ENCODE results near the gene GABRG3.

Gene GABRG3

DNA sequence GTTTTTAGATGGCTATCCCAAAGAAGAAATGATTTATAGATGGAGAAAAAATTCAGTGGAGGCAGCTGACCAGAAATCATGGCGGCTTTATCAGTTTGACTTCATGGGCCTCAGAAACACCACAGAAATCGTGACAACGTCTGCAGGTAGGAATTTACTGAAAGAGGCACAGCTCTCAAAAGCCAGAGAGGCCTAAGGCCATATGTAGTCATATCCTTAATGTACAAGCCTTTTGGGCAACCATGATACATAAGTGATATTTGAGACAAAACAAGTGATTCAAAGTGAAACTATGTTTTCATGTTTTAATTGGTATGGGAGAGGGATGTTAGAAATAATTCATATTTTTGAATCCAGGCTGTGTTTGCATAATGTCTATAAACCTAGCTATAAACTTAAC lies 509.7 kb downstream of the GABRG3 start:
- Histone ChIP-seq H3K9ac (no peak overlapping the region), H3K27ac (no peak overlapping the region), H2AFZ (ENCODE audit: low read depth) (no peak overlapping the region), H3K4me3 (IDR thresholded peaks at IDR 0.05; ENCODE audit: insufficient read depth, low read depth, low read length) (no peak overlapping the region), H3K4me2 (no peak overlapping the region), H3K36me3 (ENCODE audit: insufficient read depth) (no peaks in the 10 kb centered on the region), H3K27me3 (ENCODE audit: insufficient read depth, low read depth) (no peaks in the 10 kb centered on the region), H4K20me1 (ENCODE audit: insufficient read depth) (no peaks in the 10 kb centered on the region), H3K4me1 (ENCODE audit: low read depth, poor library complexity, severe bottlenecking) (no peaks in the 10 kb centered on the region), H3K79me2 (ENCODE audit: insufficient read depth, low read depth) (no peaks in the 10 kb centered on the region)
- TF ChIP-seq, protein P1, sequence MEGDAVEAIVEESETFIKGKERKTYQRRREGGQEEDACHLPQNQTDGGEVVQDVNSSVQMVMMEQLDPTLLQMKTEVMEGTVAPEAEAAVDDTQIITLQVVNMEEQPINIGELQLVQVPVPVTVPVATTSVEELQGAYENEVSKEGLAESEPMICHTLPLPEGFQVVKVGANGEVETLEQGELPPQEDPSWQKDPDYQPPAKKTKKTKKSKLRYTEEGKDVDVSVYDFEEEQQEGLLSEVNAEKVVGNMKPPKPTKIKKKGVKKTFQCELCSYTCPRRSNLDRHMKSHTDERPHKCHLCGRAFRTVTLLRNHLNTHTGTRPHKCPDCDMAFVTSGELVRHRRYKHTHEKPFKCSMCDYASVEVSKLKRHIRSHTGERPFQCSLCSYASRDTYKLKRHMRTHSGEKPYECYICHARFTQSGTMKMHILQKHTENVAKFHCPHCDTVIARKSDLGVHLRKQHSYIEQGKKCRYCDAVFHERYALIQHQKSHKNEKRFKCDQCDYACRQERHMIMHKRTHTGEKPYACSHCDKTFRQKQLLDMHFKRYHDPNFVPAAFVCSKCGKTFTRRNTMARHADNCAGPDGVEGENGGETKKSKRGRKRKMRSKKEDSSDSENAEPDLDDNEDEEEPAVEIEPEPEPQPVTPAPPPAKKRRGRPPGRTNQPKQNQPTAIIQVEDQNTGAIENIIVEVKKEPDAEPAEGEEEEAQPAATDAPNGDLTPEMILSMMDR (conservative IDR thresholded peaks at IDR 0.05; ENCODE audit: low read depth, low read length): no peak

GRCh38 chr15:27481768-27482167 lies 510.8 kb downstream of the GABRG3 start:
- no peaks in the 10 kb centered on the region for H3K27me3 ChIP-seq (ENCODE audit: insufficient read depth, low read depth)
- no peak overlapping the region for H3K4me3 ChIP-seq (IDR thresholded peaks at IDR 0.05; ENCODE audit: insufficient read depth, low read depth, low read length)
- H3K27ac ChIP-seq: no peak overlapping the region
- H4K20me1 ChIP-seq (ENCODE audit: insufficient read depth): no peaks in the 10 kb centered on the region
- H3K9ac ChIP-seq: no peak overlapping the region
- TF ChIP-seq, protein P1 (conservative IDR thresholded peaks at IDR 0.05; ENCODE audit: low read depth, low read length): no peak
- H3K36me3 ChIP-seq (ENCODE audit: insufficient read depth): no peaks in the 10 kb centered on the region
- H2AFZ ChIP-seq (ENCODE audit: low read depth): no peak overlapping the region
- no peak overlapping the region for H3K4me2 ChIP-seq
- H3K4me1 ChIP-seq (ENCODE audit: low read depth, poor library complexity, severe bottlenecking): no peaks in the 10 kb centered on the region
- H3K79me2 ChIP-seq (ENCODE audit: insufficient read depth, low read depth): no peaks in the 10 kb centered on the region

GRCh38 chr15:27482287-27482686 lies 511.3 kb downstream of the GABRG3 start:
- no peaks in the 10 kb centered on the region for H3K27me3 ChIP-seq (ENCODE audit: insufficient read depth, low read depth)
- no peaks in the 10 kb centered on the region for H4K20me1 ChIP-seq (ENCODE audit: insufficient read depth)
- H3K36me3 ChIP-seq (ENCODE audit: insufficient read depth): no peaks in the 10 kb centered on the region
- no peak overlapping the region for H3K27ac ChIP-seq
- H2AFZ ChIP-seq (ENCODE audit: low read depth): no peak overlapping the region
- no peak overlapping the region for H3K4me2 ChIP-seq
- H3K4me3 ChIP-seq (IDR thresholded peaks at IDR 0.05; ENCODE audit: insufficient read depth, low read depth, low read length): no peak overlapping the region
- no peaks in the 10 kb centered on the region for H3K4me1 ChIP-seq (ENCODE audit: low read depth, poor library complexity, severe bottlenecking)
- TF ChIP-seq, protein P1 (conservative IDR thresholded peaks at IDR 0.05; ENCODE audit: low read depth, low read length): no peak
- H3K79me2 ChIP-seq (ENCODE audit: insufficient read depth, low read depth): no peaks in the 10 kb centered on the region
- no peak overlapping the region for H3K9ac ChIP-seq

- Histone ChIP-seq H4K20me1 (ENCODE audit: insufficient read depth) (no peaks in the 10 kb centered on the region), H2AFZ (ENCODE audit: low read depth) (no peak overlapping the region), H3K27ac (no peak overlapping the region), H3K36me3 (ENCODE audit: insufficient read depth) (no peaks in the 10 kb centered on the region), H3K79me2 (ENCODE audit: insufficient read depth, low read depth) (no peaks in the 10 kb centered on the region), H3K9ac (no peak overlapping the region), H3K4me1 (ENCODE audit: low read depth, poor library complexity, severe bottlenecking) (no peaks in the 10 kb centered on the region), H3K4me3 (IDR thresholded peaks at IDR 0.05; ENCODE audit: insufficient read depth, low read depth, low read length) (no peak overlapping the region), H3K4me2 (no peak overlapping the region), H3K27me3 (ENCODE audit: insufficient read depth, low read depth) (no peaks in the 10 kb centered on the region)
- TF ChIP-seq, protein P1 (conservative IDR thresholded peaks at IDR 0.05; ENCODE audit: low read depth, low read length): no peak
These were observed 512.1 kb downstream of the GABRG3 start for GRCh38 chr15:27483124-27483523.

Data from KMS-11 (cell line).